ENCODE data around the gene CEMIP. TPM values are rescaled to one million over a fixed set of nuclear protein-coding genes. Genes with fewer than 3 reads are reported as not detected.
A peak's percentile ranks its signal among the peaks of the same experiment; 100 is the strongest.

CEMIP gene
- total and polyA plus RNA-seq, 2 of the 13 experiments (the other 11 are each of a cell fraction or from before 2014, with no cell fraction given): 4.3 to 28.5 TPM

DNA sequence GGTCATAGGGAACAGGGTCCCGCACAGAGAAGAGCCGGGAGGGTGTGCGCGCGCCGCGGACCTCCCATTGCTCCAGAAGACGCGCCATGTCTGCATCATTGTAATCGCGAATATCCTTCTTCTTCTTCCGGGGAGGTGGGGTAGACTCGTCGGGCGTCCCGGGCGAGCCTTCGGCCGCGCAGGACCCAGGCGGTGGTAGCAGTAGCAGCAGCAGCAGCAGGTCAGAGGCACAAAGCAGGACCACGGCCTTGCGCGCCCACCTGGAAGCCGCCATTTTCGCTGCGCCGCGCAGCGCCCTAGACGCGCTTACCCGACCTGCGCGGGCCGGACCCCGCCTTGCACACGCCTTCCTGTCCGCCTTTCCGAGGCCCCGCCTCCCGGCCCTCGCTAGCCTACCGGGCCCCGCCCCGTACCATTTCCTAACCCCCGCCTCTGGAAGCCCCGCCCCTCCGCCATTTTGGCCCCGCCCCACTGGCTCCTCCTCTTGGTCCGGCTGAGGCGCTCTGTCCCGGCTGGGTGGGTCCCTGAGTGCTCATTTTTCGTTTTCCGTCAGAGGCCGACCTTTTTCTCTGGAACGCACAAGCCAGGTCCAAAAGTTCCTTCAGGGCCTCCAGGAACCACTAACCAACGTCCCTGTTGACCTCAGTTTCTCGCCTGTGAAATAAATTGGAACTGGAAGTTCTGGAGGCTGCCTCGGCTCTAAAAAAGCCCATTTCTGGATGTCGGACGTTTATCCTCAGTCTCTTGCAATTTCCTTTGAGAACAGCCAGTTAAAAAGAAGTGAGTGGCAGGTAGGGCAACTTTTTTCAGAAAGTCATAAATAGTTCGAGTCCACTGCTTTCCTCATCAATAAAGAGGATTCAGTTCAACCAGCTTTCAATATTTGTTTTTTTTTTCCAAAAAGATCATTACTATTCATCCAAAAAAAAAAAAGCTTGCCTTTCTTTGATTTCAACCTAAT, 210.6 kb downstream of the CEMIP start, which contains the start of gene MESD (continued):
- TF ChIP-seq, protein P1, sequence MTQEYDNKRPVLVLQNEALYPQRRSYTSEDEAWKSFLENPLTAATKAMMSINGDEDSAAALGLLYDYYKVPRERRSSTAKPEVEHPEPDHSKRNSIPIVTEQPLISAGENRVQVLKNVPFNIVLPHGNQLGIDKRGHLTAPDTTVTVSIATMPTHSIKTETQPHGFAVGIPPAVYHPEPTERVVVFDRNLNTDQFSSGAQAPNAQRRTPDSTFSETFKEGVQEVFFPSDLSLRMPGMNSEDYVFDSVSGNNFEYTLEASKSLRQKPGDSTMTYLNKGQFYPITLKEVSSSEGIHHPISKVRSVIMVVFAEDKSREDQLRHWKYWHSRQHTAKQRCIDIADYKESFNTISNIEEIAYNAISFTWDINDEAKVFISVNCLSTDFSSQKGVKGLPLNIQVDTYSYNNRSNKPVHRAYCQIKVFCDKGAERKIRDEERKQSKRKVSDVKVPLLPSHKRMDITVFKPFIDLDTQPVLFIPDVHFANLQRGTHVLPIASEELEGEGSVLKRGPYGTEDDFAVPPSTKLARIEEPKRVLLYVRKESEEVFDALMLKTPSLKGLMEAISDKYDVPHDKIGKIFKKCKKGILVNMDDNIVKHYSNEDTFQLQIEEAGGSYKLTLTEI (CRISPR knock-in tag; conservative IDR thresholded peaks at IDR 0.05): no peak
- TF ChIP-seq KDM5B (CRISPR knock-in tag; IDR thresholded peaks at IDR 0.05; ENCODE audit: borderline replicate concordance): peak; percentile 90; the same call in 1 of the 2 replicates
- peak; percentile 48; the same call in 1 of the 2 replicates for TF ChIP-seq KDM4B (CRISPR knock-in tag; IDR thresholded peaks at IDR 0.05)
- TF ChIP-seq, protein P2, sequence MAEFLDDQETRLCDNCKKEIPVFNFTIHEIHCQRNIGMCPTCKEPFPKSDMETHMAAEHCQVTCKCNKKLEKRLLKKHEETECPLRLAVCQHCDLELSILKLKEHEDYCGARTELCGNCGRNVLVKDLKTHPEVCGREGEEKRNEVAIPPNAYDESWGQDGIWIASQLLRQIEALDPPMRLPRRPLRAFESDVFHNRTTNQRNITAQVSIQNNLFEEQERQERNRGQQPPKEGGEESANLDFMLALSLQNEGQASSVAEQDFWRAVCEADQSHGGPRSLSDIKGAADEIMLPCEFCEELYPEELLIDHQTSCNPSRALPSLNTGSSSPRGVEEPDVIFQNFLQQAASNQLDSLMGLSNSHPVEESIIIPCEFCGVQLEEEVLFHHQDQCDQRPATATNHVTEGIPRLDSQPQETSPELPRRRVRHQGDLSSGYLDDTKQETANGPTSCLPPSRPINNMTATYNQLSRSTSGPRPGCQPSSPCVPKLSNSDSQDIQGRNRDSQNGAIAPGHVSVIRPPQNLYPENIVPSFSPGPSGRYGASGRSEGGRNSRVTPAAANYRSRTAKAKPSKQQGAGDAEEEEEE (CRISPR knock-in tag; IDR thresholded peaks at IDR 0.05; ENCODE audit: borderline replicate concordance): no peak
- TF ChIP-seq MYNN (CRISPR knock-in tag; IDR thresholded peaks at IDR 0.05; ENCODE audit: low read depth): no peak
- TF ChIP-seq ZNF691 (CRISPR knock-in tag; IDR thresholded peaks at IDR 0.05; ENCODE audit: borderline replicate concordance, low read depth): peak; percentile 76; the same call in 1 of the 2 replicates
- TF ChIP-seq, protein P3, sequence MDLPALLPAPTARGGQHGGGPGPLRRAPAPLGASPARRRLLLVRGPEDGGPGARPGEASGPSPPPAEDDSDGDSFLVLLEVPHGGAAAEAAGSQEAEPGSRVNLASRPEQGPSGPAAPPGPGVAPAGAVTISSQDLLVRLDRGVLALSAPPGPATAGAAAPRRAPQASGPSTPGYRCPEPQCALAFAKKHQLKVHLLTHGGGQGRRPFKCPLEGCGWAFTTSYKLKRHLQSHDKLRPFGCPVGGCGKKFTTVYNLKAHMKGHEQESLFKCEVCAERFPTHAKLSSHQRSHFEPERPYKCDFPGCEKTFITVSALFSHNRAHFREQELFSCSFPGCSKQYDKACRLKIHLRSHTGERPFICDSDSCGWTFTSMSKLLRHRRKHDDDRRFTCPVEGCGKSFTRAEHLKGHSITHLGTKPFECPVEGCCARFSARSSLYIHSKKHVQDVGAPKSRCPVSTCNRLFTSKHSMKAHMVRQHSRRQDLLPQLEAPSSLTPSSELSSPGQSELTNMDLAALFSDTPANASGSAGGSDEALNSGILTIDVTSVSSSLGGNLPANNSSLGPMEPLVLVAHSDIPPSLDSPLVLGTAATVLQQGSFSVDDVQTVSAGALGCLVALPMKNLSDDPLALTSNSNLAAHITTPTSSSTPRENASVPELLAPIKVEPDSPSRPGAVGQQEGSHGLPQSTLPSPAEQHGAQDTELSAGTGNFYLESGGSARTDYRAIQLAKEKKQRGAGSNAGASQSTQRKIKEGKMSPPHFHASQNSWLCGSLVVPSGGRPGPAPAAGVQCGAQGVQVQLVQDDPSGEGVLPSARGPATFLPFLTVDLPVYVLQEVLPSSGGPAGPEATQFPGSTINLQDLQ (CRISPR knock-in tag; IDR thresholded peaks at IDR 0.05): no peak
- TF ChIP-seq ZNF710 (CRISPR knock-in tag; IDR thresholded peaks at IDR 0.05; ENCODE audit: borderline replicate concordance): no peak
- TF ChIP-seq, protein P4, sequence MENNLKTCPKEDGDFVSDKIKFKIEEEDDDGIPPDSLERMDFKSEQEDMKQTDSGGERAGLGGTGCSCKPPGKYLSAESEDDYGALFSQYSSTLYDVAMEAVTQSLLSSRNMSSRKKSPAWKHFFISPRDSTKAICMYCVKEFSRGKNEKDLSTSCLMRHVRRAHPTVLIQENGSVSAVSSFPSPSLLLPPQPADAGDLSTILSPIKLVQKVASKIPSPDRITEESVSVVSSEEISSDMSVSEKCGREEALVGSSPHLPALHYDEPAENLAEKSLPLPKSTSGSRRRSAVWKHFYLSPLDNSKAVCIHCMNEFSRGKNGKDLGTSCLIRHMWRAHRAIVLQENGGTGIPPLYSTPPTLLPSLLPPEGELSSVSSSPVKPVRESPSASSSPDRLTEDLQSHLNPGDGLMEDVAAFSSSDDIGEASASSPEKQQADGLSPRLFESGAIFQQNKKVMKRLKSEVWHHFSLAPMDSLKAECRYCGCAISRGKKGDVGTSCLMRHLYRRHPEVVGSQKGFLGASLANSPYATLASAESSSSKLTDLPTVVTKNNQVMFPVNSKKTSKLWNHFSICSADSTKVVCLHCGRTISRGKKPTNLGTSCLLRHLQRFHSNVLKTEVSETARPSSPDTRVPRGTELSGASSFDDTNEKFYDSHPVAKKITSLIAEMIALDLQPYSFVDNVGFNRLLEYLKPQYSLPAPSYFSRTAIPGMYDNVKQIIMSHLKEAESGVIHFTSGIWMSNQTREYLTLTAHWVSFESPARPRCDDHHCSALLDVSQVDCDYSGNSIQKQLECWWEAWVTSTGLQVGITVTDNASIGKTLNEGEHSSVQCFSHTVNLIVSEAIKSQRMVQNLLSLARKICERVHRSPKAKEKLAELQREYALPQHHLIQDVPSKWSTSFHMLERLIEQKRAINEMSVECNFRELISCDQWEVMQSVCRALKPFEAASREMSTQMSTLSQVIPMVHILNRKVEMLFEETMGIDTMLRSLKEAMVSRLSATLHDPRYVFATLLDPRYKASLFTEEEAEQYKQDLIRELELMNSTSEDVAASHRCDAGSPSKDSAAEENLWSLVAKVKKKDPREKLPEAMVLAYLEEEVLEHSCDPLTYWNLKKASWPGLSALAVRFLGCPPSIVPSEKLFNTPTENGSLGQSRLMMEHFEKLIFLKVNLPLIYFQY (CRISPR knock-in tag; IDR thresholded peaks at IDR 0.05; ENCODE audit: borderline replicate concordance): no peak
- no peak for TF ChIP-seq TEAD3 (CRISPR knock-in tag; optimal IDR thresholded peaks at IDR 0.05; ENCODE audit: borderline replicate concordance)
